ENCODE measurements around the gene SORL1. TPM values are rescaled to one million over a fixed set of nuclear protein-coding genes. Genes with fewer than 3 reads are reported as not detected.

SORL1 gene
- total RNA-seq, 1 donor from 2014 or later = 7.1 TPM

- H3K27ac ChIP-seq (replicated peaks) = peak overlapping the region; percentile 60
- H3K36me3 ChIP-seq = no peaks in the 10 kb centered on the region
- no peak overlapping the region for H3K4me3 ChIP-seq
- H3K9me3 ChIP-seq (replicated peaks) = no peaks in the 10 kb centered on the region
- no peak for DNase-seq
- H3K4me1 ChIP-seq = peaks cover 47% of the 10 kb centered on the region
- TF ChIP-seq, protein P1, sequence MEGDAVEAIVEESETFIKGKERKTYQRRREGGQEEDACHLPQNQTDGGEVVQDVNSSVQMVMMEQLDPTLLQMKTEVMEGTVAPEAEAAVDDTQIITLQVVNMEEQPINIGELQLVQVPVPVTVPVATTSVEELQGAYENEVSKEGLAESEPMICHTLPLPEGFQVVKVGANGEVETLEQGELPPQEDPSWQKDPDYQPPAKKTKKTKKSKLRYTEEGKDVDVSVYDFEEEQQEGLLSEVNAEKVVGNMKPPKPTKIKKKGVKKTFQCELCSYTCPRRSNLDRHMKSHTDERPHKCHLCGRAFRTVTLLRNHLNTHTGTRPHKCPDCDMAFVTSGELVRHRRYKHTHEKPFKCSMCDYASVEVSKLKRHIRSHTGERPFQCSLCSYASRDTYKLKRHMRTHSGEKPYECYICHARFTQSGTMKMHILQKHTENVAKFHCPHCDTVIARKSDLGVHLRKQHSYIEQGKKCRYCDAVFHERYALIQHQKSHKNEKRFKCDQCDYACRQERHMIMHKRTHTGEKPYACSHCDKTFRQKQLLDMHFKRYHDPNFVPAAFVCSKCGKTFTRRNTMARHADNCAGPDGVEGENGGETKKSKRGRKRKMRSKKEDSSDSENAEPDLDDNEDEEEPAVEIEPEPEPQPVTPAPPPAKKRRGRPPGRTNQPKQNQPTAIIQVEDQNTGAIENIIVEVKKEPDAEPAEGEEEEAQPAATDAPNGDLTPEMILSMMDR (IDR thresholded peaks at IDR 0.05; ENCODE audit: borderline replicate concordance) = no peak
- intact Hi-C loops (cut with micrococcal nuclease) = no loop called here
- no peaks in the 10 kb centered on the region for H3K27me3 ChIP-seq (ENCODE audit: low read depth)
These were observed 34.5 kb upstream of the SORL1 start for GRCh38 chr11:121417607-121418006.

- intact Hi-C loops (cut with micrococcal nuclease) = no loop called here
- DNase-seq = no peak
- TF ChIP-seq, protein P1 (IDR thresholded peaks at IDR 0.05; ENCODE audit: borderline replicate concordance) = no peak
- H3K4me1 ChIP-seq = peaks cover 47% of the 10 kb centered on the region
- no peaks in the 10 kb centered on the region for H3K27me3 ChIP-seq (ENCODE audit: low read depth)
- no peaks in the 10 kb centered on the region for H3K9me3 ChIP-seq (replicated peaks)
- no peak overlapping the region for H3K27ac ChIP-seq (replicated peaks)
- H3K36me3 ChIP-seq = no peaks in the 10 kb centered on the region
- no peak overlapping the region for H3K4me3 ChIP-seq
These were observed 33.4 kb upstream of the SORL1 start for GRCh38 chr11:121418625-121419114.

- no peak for DNase-seq
- intact Hi-C loops (cut with micrococcal nuclease) = no loop called here
- TF ChIP-seq, protein P1 (IDR thresholded peaks at IDR 0.05; ENCODE audit: borderline replicate concordance) = no peak
- Histone ChIP-seq H3K9me3 (replicated peaks) (no peaks in the 10 kb centered on the region), H3K36me3 (no peaks in the 10 kb centered on the region), H3K27me3 (ENCODE audit: low read depth) (no peaks in the 10 kb centered on the region), H3K4me3 (no peak overlapping the region), H3K27ac (replicated peaks) (no peak overlapping the region), H3K4me1 (peaks cover 37% of the 10 kb centered on the region)
These were observed 32.3 kb upstream of the SORL1 start for GRCh38 chr11:121419836-121420235.

- DNase-seq = no peak
- Histone ChIP-seq H3K9me3 (replicated peaks) (no peaks in the 10 kb centered on the region), H3K27me3 (ENCODE audit: low read depth) (no peaks in the 10 kb centered on the region), H3K27ac (replicated peaks) (no peak overlapping the region), H3K4me3 (no peak overlapping the region), H3K4me1 (peaks cover 37% of the 10 kb centered on the region), H3K36me3 (no peaks in the 10 kb centered on the region)
- TF ChIP-seq, protein P1 (IDR thresholded peaks at IDR 0.05; ENCODE audit: borderline replicate concordance) = no peak
- intact Hi-C loops (cut with micrococcal nuclease) = no loop called here
These were observed 31.7 kb upstream of the SORL1 start for GRCh38 chr11:121420398-121420797.

DNA sequence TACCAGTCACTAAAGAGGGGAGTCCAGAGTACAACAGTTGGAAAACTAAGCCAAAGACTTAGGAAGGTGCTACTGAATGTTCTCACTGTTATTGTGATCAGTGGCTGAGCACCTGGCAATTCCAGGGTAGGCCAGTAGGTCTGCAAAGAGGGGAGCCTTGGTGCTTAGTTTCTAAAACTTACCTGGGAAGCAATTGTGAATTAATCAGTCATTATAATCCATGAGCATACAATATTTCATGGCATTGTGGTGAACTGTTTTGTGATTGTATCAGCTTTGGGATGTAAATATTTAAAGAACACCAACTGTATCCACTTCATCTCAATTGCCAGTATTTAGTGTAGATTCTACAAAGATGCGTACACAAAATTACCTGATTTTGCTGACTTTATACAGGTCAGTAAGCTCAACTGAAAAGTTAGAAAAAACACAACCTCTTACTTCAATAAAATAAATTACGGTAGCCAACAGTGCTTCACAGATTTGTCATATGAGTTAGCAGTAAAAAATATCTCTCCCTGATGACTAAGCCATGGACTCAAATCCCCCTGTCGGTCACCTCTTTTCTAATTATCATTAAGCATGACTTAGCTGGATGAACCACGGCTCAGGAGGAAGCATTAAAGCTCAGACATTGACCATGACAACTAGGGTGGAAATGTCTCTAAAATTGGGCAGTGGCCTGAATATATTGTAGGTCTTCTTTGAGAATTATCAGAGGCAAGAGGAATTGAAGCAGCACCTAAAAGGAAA is 30.8 kb upstream of the SORL1 start:
- peaks cover 29% of the 10 kb centered on the region for H3K4me1 ChIP-seq
- no peak overlapping the region for H3K27ac ChIP-seq (replicated peaks)

More for the DNA sequence above, 30.8 kb upstream of the SORL1 start:
- Histone ChIP-seq H3K9me3 (replicated peaks) (no peaks in the 10 kb centered on the region), H3K27me3 (ENCODE audit: low read depth) (no peaks in the 10 kb centered on the region), H3K4me3 (no peak overlapping the region), H3K36me3 (no peaks in the 10 kb centered on the region)
- no peak for DNase-seq
- intact Hi-C loops (cut with micrococcal nuclease) = no loop called here
- TF ChIP-seq, protein P1 (IDR thresholded peaks at IDR 0.05; ENCODE audit: borderline replicate concordance) = no peak
